HG02610 (cell line): ENCODE data around the gene SPTBN2.
"Not testable (repeated sequence)": the region's sequence is repeated elsewhere in the genome, so short reads cannot be mapped to it uniquely, and the experiment has no call there.

Experiments used
- ATAC-seq: cut with Tn5 transposase; IDR thresholded peaks from one replicate; pipeline ENCODE4 v1.9.1; 2021; ENCODE audit warnings: mild to moderate bottlenecking, moderate library complexity; ENCODE audit not compliant: unreplicated experiment

Gene SPTBN2

DNA sequence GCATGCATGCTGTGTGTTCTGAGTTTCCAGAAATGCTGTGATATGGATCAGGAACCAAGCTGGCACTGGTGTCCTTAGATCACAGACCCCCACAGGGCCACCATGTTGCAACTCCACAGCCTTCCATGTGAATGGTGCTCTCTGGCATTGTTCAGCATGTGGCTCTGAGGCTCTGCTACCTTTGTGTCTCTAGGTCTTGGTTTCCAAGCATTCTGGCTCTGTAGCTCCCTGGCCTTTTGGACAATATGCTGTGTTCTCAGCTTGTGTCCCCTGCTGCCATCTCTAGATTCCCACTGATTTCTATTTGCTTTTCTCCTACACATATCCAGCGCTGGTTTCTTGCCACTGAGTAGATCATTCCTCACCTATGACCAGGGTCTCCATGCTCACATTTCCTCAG is 3.9 kb downstream of the SPTBN2 start:
- no peak for ATAC-seq

DNA sequence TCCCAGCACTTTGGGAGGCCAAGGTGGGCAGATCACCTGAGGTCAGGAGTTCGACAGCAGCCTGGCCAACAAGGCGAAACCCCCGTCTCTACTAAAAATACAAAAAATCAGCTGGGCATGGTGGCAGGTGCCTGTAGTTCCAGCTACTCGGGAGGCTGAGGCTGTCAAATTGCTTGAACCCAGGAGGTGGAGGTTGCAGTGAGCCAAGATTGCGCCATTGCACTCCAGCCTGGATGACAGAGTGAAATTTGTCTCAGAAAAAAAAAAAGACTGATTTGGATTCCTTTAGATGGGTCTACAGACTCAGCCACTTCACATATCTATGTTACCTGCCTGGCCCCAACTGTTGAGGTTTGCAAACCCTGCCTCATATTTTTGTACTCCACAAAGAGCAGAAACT is 4.8 kb downstream of the SPTBN2 start:
- not testable (repeated sequence) for ATAC-seq

DNA sequence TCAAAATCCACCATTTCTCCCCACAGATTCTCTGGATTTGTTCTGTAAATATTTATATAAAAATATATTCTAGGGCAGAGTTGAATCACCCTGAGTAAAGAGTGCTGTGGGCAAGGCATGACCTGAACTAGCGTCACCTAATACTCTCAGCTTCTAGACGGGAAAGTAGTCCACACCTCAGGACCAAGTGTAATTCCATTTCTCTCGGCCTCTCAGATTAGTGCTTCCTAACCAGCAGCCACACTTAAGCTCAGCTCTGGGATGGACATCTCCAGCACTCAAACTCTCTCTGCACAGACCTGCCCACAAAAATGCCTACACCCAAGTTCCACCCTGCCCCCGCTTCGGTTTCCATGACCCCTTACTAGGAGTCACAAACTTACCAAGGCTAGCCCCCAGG is 5.3 kb downstream of the SPTBN2 start:
- no peak for ATAC-seq

DNA sequence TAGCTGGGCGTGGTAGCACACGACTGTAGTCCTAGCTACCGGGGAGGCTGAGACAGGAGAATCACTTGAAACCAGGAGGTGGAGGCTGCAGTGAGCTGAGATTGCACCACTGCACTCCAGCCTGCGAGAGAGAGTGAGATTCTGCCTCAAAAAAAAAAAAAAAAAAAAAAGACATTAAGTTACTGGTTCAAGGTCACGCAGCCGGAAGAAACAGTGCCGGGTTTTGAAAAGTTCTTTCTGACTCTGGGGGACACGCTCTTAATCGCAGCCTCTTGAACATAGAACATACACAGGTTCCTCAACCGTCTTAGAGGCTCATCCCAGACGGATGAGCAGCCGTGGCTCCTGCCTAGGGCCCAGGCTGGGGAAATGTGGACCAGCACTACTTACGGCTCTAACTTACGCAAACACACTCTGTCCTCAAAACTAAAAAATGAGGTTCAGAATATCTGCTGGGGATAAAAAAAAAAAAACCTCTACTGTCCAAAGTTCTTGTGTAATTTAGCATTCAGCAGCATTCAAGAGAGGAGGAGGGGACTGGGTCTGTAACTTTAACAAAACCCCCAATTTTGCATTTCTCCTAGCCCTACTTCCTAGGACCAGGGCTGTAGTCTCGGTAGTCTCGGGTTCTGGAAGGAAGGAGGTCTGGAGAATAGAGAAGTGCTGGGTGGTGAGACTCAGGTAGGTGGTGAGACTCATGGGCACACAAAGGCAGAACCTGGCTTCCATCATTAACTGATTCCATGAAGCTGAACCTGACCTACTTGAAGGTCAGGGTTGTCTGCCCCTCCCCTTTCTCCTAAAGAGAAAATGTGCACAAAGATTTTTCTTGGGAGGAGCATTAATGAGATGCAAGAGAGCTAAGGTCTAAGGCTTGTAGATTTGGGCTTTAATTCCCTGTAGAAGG is 6.0 kb downstream of the SPTBN2 start:
- ATAC-seq: no peak

DNA sequence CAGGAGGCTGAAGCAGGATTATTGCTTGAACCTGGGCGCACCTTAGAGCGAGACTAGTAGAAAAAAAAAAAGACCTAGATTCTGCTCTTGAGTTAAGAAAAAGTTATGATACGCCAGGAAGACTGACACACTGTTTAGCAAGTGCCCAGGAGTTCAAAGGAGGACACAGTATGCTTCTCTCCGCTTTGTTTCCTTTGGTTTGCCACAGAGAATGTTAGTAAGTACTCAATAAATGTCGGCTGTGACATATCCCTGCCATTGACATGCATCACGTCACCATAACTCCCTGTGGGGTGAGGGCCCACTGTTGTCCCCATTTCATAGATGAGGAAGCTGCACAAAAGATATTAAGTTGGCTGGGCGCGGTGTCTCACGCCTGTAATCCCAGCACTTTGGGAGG is 7.1 kb downstream of the SPTBN2 start:
- ATAC-seq: no peak

DNA sequence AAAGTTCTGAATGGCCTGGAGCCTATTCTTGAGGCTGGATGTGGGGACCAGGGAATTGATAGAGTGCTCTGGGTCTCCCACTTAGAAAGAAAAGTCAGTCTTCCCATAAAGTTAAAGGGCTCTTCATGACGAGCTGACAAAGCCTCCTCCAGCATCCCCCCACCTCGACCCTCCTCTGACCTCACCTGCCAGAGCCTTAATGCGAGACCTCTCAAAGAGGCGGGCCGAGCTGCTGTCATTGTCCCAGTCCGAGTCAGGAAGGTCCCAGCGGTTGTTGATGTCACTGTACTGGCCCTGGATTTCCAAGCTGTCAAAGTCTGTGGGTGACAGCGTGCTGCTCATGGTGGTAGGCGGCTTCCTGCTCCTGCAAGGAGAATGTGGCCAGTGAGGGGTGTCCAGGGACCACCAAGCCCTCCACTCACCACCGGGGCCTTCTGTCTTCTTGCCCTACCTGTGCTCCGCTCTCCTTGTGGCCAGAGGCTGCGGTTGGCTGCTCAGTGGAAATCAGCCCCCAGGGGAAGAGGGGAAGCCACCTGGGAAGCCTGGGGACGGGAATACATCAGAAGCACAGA is 8.0 kb downstream of the SPTBN2 start:
- no peak for ATAC-seq

DNA sequence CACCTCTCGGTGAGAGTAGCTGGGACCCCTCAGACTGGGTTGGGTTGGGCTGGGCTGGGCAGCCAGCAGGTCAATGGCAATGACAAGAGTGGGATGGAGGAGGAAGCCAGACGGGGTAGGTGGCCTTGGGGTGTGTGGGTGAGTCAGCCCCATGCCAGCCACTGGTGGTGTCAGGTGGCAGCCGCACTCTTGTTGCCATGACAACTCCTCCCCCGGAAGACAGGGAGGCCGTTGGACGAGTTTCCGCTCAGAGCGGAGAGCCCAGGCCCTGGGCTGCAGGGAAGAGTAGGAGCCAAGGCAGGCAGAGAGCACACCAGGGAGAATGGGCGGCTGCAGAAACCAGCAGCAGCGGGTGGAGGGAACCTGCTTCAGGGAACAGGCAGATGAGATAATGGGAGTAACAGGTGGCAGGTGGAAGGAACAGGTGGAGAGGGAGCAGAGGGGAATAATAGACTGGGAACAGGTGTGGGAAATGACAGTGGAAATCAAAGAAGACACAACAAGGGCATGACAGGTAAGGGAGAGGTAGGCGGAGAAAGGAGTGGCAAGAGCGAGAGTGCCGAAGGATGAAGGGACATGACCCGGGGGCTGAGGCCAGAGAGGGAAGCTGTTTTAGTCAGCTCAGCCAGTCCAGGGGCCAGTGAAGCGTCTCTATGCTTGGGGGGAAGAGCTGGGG is 8.7 kb downstream of the SPTBN2 start:
- no peak for ATAC-seq

DNA sequence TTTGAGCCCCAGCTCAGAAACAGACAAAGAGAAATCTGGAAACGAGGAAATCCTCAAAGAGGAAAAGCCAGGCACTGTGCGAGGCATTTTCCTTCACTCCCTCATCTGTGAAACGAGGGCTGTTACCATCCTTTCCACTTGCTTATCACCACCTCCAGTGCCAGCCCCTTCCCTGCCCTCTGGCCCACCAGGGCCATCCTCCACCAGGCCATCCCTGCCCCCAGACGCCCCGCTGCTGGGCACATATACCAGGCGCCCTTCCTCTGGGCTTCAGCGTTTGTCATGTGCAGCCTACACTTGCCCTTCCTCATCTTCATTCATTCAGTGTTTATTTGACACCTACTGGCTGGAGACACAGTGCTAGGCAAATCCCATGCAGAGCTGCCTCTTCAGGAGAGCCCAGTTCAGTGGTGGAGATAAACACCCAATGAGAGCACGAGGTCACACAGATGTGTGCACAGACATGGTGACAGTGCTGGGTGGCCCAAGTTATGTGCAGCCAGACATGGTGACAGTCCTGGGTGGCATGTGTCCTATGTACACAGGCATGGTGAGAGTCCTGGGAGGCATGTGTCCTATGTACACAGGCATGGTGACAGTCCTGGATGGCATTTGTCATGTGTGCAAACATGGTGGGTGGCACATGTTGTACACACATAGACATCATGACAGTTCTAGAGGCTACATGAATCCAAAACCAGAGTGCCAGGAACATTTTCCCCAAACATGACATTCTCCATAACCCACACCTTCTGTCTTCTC is 9.7 kb downstream of the SPTBN2 start:
- ATAC-seq: no peak

DNA sequence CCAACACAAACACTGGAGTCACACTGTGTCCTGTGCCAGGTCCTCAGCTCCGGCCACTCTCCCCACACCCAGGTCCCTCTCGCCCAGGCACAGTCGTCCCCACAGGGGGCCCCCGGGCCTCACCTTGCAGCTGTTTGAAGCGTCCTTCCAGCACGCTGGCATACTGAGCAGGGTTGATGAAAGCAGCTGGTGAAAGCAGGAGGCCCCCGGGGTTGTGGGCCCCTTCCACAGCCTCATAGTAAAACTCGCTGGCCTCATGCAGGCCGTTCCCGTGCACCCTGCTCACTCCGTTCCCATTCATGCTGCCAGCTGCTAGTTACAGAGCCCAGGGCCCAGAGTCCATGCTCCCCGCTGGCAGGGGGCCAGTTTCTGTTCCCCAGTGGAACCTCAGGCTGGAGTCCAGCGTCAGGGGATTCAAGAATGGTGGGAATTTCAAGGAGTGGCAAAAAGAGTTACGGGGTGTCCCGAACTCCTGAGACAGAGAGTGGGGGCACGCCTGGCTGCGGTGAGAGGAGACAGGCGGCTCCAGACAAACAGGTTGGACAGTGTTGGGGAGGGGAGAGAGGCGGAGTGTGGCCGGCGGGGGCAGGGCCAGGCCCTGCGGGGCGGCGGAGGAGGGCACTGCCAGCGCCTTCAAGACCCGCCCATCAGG is 10.6 kb downstream of the SPTBN2 start:
- no peak for ATAC-seq

DNA sequence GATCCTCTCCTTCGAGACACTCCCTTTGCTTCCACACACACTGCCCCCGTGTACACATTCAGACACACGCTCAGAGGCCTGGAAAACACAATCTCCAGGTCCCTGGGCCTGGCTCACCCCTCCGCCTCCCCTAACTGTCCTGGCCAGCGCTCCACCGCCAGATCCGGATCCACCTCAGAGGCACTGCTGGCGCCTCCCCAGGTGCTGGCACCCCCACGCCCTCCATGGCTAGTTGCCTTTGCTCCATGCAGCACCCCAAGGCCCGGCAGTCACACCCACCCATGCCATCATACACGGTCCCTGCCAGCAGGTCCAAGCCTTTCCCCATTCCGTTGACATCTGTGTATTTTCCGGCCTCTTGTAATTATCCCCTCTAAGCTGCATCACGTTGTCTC is 11.1 kb downstream of the SPTBN2 start:
- ATAC-seq: no peak

DNA sequence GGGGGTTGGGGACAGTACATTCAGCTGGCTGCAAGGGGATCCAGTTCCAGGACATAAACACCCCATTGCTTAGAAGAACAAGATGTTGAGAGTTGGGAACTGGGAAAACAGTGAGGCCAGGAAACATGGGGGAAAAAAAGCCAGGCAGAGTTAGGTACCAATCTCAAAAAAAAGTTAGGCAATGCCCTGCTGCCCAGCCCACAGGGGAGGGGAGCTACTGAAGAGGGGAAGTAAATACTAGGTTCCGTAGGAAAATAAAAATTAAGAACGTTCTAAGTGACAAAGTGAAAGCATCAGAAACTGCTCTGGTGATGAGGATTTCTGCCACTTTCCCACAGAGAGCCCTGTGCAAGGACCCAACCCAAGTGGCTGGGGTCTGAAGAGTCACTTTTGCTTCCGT is 12.0 kb downstream of the SPTBN2 start:
- no peak for ATAC-seq

DNA sequence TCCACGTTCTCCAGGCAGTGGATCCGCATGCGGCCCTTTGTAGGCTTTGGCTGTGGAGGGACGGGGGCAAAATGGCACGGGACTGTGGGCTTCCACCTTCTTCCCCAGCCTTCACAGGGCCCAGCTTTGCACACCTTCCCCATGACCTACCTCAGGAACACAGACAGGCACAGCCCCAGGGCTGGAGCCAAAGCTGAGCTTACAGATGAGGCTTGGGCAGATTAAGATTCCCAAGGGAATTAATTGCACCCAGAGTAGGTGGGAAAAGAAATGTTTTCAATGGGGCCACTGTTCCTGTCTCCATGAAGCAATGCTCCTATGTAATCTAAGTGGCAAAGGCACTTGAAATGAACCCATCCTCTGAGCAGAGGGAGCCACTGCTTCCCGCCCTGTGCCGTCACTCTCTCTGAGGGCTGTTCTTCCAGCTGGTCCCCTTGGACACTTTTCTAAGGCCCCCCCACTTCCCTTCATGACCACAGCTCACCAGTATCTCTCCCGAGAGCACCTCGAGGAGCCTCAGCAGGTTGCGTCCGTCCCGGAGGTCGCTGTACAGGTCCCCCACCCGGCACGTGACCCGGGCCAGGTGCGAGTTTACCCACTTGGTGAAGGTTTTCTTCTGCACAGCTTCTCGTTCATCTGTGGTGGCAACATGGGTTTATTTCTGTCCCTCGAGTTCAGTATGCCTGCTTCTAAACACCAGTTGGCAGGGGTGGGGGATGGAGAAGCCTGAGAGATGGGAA is 13.5 kb downstream of the SPTBN2 start:
- ATAC-seq: no peak

DNA sequence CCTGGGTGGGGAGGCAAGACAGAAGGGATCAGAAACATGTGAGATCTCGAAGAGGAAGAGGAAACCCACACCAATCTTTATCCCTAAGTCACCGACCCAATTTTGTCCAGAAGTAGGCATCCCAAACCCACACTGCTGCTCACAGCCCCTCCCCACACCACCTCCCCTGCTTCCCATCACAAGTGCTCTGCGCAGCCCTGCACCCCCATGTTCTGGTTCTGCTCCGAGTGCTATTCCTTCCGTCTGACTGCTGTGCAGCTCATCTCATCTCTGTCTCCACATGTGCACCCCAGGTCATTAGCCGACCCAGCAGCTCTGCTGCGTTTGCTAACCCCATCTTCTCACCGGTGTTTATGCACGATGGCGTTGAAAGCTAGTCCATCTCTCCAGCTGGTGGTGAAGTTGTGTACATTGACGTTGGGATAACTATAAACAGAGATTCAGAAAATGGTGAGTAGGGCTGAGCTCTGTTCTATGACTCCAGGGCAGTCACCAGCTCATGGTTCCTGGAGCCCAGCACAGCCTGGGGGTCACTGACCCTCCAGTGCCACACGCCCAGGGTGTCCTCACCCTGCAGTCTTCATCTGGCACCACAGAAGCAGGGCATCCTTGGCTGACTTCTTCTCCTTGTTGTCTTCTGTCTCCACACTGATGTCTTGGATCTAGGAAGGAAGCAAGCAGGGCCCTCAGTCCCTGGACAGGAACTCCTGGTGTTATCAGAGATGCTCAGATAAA is 15.1 kb downstream of the SPTBN2 start:
- ATAC-seq: no peak

DNA sequence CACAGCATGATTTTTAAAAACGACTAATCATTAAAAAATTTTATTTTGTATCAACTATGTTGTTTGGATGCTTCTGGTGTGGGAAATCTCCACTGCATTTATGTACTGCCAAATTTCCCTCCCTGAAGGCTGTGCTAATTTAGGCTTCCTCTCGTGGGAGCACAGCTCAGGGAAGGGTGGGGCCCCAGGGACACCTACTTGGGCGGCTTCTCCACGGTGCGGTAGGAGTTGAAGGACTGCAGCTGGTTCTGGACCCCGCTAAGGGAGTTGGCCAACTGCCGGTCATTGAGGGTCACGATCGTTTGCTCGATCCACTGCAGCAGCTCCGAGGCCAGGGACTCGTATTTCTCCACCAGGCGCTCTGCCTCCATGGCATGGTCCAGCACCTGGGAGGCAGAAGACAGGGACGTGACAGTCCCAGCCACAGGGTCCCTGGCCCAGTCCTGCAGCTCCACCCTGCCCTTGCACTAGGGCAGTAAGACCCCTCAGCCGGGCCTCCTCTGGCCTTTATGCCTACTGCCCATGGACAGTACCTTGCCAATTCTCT is 18.6 kb downstream of the SPTBN2 start:
- ATAC-seq: no peak

DNA sequence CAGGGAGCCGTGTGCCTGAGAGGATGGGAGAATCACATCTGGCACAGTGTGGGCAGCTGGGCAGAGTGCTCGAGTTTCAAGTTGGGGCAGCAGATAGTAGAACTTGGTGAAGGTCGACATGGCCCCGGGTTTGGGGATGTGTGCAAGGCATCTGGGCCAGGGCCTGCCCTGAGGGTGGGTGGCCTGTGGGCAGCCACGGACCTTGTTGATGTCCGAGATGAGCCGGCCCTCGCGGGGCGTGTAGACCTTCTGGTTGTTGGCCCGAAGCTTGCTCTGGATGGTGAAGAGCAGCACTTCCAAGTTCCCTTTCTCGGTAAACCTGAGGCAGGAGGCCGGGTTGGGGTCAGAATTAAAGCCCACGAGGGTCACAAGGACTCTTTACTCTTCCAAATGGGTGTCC is 20.3 kb downstream of the SPTBN2 start:
- no peak for ATAC-seq

DNA sequence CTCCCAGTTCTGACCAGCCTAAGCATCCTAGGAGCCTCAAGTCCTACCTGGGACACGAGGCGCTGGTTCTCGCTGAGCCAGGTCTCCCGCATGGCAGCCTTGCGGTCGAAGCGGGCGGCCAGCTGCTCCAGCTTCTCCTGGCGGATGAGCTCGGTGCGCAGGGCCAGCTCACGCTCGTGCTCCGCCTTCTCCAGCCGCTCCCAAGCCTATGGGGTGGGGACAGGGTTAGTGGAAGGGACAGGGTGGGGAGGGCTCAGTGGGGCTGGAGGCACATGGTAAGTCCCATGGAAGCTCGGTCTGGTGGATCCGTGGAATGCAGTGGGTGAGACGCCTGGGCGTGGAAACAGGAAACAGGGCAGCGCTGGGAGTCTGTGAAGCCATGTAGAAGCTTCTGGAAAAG is 20.9 kb downstream of the SPTBN2 start:
- ATAC-seq: no peak

DNA sequence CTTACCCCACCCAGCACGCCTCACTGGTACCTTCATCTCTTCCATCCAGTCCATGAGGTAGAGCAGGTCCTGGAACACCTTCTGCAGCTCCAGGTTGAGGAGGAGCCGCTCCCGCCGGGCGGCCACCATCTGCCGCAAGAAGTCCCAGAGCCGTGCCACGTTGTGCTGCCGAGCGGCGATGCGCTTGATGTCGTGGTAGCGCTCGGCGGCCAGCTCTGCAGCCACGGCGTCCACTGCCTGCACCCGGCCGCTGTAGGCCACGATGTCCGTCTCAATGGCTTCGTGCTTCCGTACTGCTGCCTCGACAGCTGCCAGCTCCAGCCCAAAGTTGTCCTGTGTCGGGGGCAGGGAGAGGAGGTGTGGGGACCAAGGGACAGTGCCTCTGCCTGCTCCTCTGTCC is 21.5 kb downstream of the SPTBN2 start:
- no peak for ATAC-seq

DNA sequence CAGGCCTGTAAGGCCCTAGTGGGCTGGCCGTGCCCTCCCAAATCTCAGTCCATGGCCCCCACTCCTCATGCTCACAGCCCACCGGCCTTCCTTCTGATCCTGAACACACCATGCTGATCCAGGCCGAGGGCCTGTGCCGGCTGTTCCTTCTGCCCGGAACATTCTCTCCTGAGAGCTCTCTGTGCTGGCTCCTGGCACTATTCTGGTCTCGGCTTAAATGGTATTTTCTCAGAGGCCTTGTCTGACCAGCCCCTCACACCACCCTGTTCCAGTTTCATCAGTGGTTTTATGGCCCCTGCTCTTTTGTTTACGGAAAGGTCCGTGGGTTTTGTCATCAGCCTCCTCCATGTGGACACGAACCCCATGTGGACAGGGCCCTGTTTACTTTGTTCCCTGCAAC is 22.0 kb downstream of the SPTBN2 start:
- ATAC-seq: no peak
